HG03175 (cell line): Measurements from ENCODE around the gene LSS.
"Not testable (repeated sequence)": the region's sequence is repeated elsewhere in the genome, so short reads cannot be mapped to it uniquely, and the experiment has no call there.

Source experiments
- ATAC-seq: cut with Tn5 transposase; IDR thresholded peaks from one replicate; pipeline ENCODE4 v1.9.1; 2021; ENCODE audit warnings: mild to moderate bottlenecking, moderate library complexity; ENCODE audit not compliant: unreplicated experiment

The LSS gene

DNA sequence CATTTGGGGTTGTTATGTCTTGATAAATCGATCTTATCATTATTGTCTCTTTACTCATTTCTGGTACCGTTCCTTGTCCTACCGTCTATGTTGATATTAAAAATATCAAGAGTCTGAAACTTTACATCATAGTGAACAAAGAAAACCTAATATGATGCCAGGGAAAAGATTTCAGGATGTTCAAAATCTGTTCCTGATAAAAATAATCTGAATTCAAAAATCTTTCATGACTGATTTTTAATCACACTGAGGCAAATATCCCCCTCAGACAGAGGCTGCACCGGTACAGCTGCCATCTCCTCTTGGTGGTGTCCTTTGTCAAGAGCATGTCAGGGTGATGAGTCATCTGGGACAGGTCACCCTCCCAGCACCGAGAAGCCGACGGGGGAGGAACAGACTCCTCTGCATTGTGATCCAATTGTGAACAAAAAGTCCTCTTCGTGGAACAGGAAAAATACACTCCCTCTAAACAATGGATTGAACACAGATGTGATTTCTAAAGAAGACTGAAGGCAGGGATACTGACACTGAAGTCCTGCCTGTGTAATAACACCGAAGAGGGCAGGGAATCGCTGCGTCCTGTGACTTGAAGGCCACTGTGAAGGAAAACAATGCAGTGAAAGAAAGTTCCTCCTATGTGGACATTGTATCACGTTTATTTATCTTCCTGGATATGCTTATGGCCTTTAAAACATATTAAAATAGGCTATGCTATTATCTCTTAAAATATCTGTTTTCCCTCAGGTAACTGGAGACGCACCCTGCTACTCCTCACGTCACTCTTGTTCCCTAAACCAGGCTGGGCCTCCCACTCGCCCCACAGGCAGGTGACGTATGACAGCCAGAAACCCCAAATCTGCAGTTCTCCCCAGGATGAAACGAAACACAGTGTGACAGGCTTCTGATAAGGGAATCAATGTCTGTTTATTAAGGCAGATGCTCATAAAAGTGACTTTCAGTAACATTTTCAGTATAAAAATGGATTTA, 40.1 kb downstream of the LSS start:
- no peak for ATAC-seq

DNA sequence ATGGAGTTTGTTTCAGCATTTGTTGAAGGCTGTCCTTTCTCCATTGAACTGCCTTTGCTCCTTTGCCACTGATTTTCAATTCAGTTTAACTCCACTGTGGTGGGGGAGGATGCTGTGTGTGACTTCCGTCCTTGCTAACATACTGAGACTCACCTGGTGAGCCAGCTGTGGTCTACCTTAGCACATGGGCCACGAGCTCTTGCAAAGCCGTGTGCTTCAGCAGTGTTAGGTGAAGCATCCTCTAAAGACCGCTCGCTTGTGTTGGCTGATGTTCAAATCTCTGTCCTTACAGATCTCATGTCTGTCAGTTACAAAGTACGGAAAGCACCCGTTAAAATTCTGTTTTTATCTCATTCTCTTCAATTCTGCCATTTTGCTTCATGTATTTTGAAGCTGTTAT, 40.8 kb downstream of the LSS start:
- ATAC-seq: no peak

- ATAC-seq: no peak
These were observed 41.3 kb downstream of the LSS start for GRCh38 chr21:46187261-46187660.

- ATAC-seq: no peak
These were observed 42.9 kb downstream of the LSS start for GRCh38 chr21:46185716-46186115.

GRCh38 chr21:46184625-46185555, 43.7 kb downstream of the LSS start:
- ATAC-seq: no peak

DNA sequence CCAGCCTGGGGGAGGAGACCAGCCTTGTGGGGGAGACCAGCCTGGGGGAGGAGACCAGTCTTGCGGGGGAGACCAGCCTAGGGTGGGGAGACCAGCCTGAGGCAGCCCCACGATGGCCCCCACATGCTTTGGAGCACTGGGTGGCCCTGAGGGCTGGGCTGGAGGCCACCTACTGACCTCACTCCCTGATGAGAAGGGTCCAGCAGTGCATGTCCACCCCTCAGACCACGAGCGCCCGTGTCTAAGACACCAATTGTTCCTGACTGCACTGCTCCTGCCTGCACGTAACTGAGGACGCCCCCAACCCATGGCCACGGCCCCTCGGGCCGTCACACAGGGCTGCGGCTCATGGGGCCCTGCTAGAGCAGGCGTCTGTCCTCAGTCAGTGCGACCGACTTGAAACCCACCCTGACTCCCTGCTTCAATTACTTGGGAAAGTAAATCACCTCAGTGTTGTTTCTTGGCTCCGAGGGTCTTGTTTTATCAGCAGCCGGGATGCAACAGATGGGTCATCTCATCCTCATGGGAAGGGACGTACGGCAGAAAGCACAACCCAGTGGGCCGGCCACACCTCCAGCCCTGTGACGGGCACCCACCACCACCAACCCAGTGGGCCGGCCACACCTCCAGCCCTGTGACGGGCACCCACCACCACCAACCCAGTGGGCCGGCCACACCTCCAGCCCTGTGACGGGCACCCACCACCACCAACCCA, 44.5 kb downstream of the LSS start, which contains the start of gene SPATC1L:
SPATC1L (minus strand) TSS at position 550 of the 715 bp plus-strand sequence. CDS start 1,643 bp downstream, outside the sequence.
- no peak for ATAC-seq

DNA sequence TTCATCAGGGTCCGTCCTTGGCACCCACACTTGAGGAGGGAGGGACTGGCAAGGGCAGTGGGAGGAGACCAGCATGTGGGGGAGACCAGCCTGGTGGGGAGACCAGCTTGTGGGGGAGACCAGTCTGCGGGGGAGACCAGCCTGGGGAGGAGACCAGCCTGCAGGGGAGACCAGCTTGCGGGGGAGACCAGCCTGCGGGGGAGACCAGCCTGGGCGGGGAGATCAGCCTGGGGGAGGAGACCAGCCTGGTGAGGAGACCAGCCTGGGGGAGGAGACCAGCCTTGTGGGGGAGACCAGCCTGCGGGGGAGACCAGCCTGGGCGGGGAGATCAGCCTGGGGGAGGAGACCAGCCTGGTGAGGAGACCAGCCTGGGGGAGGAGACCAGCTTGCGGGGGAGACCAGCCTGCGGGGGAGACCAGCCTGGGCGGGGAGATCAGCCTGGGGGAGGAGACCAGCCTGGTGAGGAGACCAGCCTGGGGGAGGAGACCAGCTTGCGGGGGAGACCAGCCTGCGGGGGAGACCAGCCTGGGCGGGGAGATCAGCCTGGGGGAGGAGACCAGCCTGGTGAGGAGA, 45.2 kb downstream of the LSS start:
- ATAC-seq: not testable (repeated sequence)

GRCh38 chr21:46182548-46183336, 45.8 kb downstream of the LSS start:
- no peak for ATAC-seq

DNA sequence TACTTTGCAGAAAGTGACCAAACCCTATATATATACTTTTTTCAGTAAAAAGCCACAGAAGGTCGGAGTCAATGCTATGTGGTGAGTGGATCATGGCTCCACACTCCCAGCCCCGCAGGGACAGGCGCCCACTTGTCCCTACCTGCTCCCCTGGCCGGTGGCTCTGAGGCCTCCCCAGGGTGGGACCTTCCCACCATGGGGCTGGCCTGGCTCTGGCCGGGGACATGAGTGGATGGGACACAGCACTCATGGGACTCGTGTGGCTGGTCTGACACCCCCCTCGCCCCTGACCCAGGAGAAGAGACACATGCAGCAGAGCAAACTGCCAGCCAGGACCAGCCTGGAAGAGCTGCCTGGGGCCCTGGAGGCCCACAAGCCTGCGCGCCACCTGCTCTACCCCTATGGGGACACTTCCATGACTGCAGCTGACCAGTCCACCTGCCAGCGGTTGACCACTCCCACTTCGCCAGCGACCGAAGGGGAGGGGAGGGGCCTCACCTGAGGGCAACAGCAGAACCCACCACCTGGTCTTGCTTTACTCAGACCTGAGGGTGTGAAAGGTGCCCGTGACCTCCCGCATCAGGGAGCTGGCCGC, 46.5 kb downstream of the LSS start:
- no peak for ATAC-seq

GRCh38 chr21:46181436-46181835, 47.1 kb downstream of the LSS start:
- ATAC-seq: no peak

DNA sequence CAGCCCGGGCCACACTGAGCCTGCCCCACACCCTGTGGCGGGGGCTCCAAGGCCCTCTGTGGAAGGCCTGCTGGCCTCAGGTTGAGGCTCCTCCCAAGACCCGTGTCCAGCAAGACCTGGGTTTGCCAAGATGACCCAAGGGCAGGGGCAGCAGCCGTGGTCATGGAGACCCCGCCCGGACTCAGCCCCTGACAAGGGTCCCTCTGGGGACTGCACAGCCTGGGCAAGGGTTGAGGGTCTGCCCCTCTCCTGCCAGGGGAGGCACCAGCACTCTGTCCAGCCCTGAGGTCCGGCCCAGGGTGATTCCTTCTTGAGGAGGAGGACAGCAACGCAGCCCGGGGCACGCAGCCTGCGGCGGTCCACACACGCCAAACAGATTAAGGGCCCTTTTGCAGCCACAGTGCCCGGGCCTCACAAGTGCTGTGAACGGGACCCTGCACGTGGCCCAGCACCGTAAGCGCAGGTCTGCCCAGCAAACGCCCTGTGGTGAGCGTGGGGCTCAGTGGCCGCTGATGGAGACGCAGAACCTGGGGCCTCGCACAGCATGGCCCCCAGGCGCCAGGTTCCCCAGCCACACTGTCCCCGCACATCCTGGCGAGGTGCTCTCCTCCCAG, 47.7 kb downstream of the LSS start:
- ATAC-seq: no peak

- no peak for ATAC-seq
These were observed 48.4 kb downstream of the LSS start for GRCh38 chr21:46180079-46180722.

GRCh38 chr21:46179708-46180078, 48.9 kb downstream of the LSS start:
- ATAC-seq: no peak

GRCh38 chr21:46178961-46179360, 49.6 kb downstream of the LSS start:
- ATAC-seq: no peak

GRCh38 chr21:46176443-46177129, 52.0 kb downstream of the LSS start:
- ATAC-seq: not testable (repeated sequence)

DNA sequence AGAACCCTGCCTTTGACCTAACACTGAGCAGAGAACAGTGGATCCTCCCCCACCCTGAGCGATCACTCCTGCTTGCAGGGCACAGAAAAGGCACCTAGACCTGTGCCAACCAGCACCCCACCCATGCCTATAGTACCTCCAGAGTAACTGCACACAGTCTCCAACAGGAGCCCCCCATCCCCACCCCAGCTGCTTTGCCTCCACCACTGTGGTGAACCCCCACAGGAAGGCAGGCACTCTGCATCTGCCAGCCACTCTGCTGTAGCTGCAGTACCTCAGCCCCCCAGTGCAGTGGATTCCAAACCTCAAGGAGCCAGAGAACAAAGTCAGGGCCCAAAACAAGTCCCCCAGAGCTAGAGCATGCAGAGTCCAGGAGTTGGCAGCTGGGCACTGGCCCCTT, 55.0 kb downstream of the LSS start:
- ATAC-seq: no peak

DNA sequence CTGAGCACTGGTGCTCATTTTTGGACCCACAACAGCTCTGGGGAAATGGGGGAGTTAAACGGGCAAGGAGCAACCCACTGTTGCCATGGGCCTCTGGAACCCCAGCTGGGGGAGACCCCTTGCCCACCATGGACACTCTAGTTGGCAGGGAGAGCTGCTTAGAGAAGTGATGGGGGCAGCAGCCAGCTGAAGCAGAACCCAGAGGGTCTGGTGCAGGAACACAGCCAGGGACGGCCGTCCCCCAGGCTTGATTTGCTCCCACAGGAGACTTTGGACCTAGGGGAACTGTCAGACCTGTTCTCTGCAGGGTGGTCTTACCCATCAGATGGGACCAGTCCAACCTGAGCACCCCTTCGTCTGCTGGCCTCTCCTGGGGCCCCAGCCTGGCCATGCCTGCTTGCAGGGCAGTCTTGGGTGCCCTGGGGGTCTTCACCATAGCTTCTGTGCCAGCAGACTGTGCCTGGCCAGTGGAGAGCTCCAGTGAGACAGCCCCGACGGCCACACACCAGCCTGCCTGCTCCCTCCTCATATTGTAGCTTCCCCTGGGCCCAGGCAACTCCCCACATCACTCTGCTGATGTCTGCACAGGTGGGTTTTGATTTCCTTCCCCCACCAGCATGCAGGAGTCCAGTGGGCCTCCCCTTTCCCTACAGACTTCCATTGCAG, 55.6 kb downstream of the LSS start:
- no peak for ATAC-seq
